A549 treated with CORT108297 at 1 μM for 4 hours (cell line): ENCODE results near the gene ZNF263. TPM values are rescaled to one million over a fixed set of nuclear protein-coding genes. Genes with fewer than 3 reads are reported as not detected.

ENCODE experiments used
- total RNA-seq: library from RNA; stranded (reverse); fragments of 200-300 nt; extraction: Qiagen RNA extraction; gene quantifications from 5 replicates; pipeline ENCODE4 v1.2.3, GENCODE V29; 2022

Gene ZNF263
- 33.4 to 40.7 TPM (median 35.7 TPM) in 5 replicates for total RNA-seq

DNA sequence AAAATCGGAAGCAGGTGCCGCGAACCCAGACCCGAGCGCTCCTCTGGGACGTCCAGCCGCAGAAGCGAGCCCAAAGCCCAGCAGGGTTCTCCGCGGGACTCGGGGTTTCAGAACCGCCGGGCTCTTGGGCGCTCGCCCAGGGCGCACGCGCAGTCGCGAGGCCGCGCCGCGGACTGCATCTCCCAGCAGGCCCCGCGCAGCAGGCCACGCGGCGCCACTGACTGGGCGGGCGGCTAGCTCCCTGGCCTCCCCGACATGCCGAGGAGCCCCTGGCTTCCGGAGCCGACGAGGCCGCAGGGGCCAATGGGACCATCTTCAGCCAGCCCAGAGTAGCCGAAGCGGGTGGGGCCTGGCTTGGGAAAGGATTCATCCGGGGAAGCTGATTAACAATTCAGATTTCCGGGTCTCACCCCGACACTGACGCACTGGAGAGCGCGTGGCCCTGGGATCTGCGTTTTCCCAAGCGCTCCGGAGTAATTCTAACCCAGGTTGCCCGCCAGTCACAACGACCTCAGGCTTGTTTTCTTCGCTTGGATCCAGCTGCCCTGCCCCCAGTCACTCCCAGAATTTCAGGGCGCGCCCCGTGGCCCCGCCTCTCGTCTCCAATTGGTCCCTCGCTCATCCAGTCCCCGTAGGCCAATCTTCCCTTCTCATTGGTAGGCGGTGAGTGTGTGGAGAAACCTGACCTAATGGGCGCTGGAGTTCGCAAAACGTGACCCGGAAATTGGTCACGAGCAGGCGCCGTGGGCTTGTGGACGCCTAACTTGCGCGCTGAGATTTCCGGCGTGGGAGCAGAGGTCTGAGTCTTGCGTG, at the start of gene ZNF263:
TSS of gene ZNF263 (plus strand) at position 762 of the 813 bp plus-strand sequence. CDS start 328 bp downstream, outside the sequence.

GRCh38 chr16:3234857-3235561, 48.3 kb upstream of the ZNF263 start, which contains the start of gene ZNF200:
Gene ZNF200, minus strand, starts transcription at chr16:3235158. Its CDS starts 1,403 bp downstream, at chr16:3233755.

GRCh38 chr16:3256146-3256865, 27.0 kb upstream of the ZNF263 start, which contains the start of gene MEFV:
Gene MEFV, minus strand, starts transcription at chr16:3256633. Its CDS starts 46 bp downstream, at chr16:3256587.

GRCh38 chr16:3305109-3306068, 22.1 kb downstream of the ZNF263 start, which contains the start of the genes TIGD7 and ZNF75A:
Gene TIGD7, minus strand, starts transcription at chr16:3305430. Its CDS starts 4,816 bp downstream, at chr16:3300614.
Gene ZNF75A, plus strand, starts transcription at chr16:3305497. Its CDS starts 2,932 bp downstream, at chr16:3308429.

Other genes starting within 250 kb of the ZNF263 start
- gene BICDL2, start 246.5 kb upstream of the ZNF263 start, total RNA-seq, result not detected in 5 replicates
- 0.52 to 1.0 TPM (median 0.90 TPM) in 5 replicates for gene MMP25, start 236.9 kb upstream of the ZNF263 start, total RNA-seq
- gene IL32, start 217.9 kb upstream of the ZNF263 start, total RNA-seq, result 22.4 to 40.0 TPM (median 27.1 TPM) in 5 replicates
- gene ZSCAN10, start 184.2 kb upstream of the ZNF263 start, total RNA-seq, result 0.03 to 0.05 TPM in 2 of 5 replicates, not detected in the others
- gene ZNF205, start 170.9 kb upstream of the ZNF263 start, total RNA-seq, result 10.8 to 15.5 TPM (median 14.6 TPM) in 5 replicates
- gene ZNF213, start 148.5 kb upstream of the ZNF263 start, total RNA-seq, result 8.9 to 13.7 TPM (median 11.8 TPM) in 5 replicates
- 0.24 to 0.60 TPM (median 0.40 TPM) in 5 replicates for gene OR1F1, start 95.3 kb upstream of the ZNF263 start, total RNA-seq
- 7.1 to 8.8 TPM (median 8.0 TPM) in 5 replicates for gene ZNF200, start 48.3 kb upstream of the ZNF263 start, total RNA-seq
- gene MEFV, start 26.9 kb upstream of the ZNF263 start, total RNA-seq, result not detected in 5 replicates
- gene TIGD7, start 21.9 kb downstream of the ZNF263 start, total RNA-seq, result 1.3 to 1.9 TPM (median 1.6 TPM) in 5 replicates
- 10.0 to 12.8 TPM (median 11.2 TPM) in 5 replicates for gene ZNF75A, start 22.0 kb downstream of the ZNF263 start, total RNA-seq
- not detected in 5 replicates for gene OR2C1, start 72.4 kb downstream of the ZNF263 start, total RNA-seq
- 10.7 to 18.4 TPM (median 15.1 TPM) in 5 replicates for gene ZSCAN32, start 117.5 kb downstream of the ZNF263 start, total RNA-seq
- gene ZNF174, start 117.7 kb downstream of the ZNF263 start, total RNA-seq, result 11.4 to 13.7 TPM (median 13.1 TPM) in 5 replicates
- 0.82 to 1.1 TPM (median 0.95 TPM) in 5 replicates for gene ZNF597, start 160.0 kb downstream of the ZNF263 start, total RNA-seq
- 46.0 to 56.4 TPM (median 55.2 TPM) in 5 replicates for gene NAA60, start 160.2 kb downstream of the ZNF263 start, total RNA-seq
- gene C16orf90, start 212.0 kb downstream of the ZNF263 start, total RNA-seq, result not detected in 5 replicates
- 18.8 to 23.2 TPM (median 21.7 TPM) in 5 replicates for gene CLUAP1, start 217.5 kb downstream of the ZNF263 start, total RNA-seq